HEK293 (cell line): ENCODE data around the gene LRRC27.
"Not testable (repeated sequence)": the region's sequence is repeated elsewhere in the genome, so short reads cannot be mapped to it uniquely, and the experiment has no call there.

Experiments used
- CTCF ChIA-PET: fragments of 350-600 bp; formaldehyde crosslinking; extraction: SDS; loops from one replicate; lab custom pipeline; 2021; ENCODE audit warnings: antibody characterized with exemption; lab: Yijun Ruan, JAX
- POLR2A ChIA-PET: fragments of 300-600 bp; formaldehyde crosslinking; extraction: SDS; loops from one replicate; lab custom pipeline; 2020; ENCODE audit warnings: antibody characterized with exemption, inconsistent platforms; lab: Yijun Ruan, JAX
- H3K27ac ChIP-seq: fragments of 200-500 bp; sonication (Bioruptor generic); 2 replicates; pipeline ENCODE4 v1.5.1; 2014; ENCODE audit warnings: low read depth, low read length, control low read depth, inconsistent platforms; ENCODE audit errors: extremely low read depth
- H3K36me3 ChIP-seq, 2 experiments: fragments of 200-500 bp in 1 of 2; sonication (Bioruptor generic) in 1 of 2; 1 replicate in 1 of 2; 2 replicates in 1 of 2; pipeline ENCODE4 v1.5.1; 2014 to 2017; ENCODE audit warnings: inconsistent platforms in 2 of 2, low read length in 2 of 2; ENCODE audit not compliant: control insufficient read depth in 2 of 2, insufficient read depth in 1 of 2
- H3K4me1 ChIP-seq: fragments of 200-500 bp; sonication (Bioruptor generic); 2 replicates; pipeline ENCODE4 v1.5.1; 2014; ENCODE audit warnings: mild to moderate bottlenecking, low read length, inconsistent platforms; ENCODE audit not compliant: control insufficient read depth, insufficient read depth
- H3K4me3 ChIP-seq: 2 replicates; pipeline ENCODE4 v1.5.1; 2011; ENCODE audit warnings: low read depth, mild to moderate bottlenecking, control low read depth, low read length, moderate library complexity
- H3K9me3 ChIP-seq: fragments of 200-500 bp; sonication (Bioruptor generic); 2 replicates; pipeline ENCODE4 v1.5.1; 2014; ENCODE audit warnings: low read depth, low read length, inconsistent platforms; ENCODE audit not compliant: control insufficient read depth, insufficient read depth
- EGR2 ChIP-seq: fragments of 450-650 bp; formaldehyde crosslinking; IDR thresholded peaks from 2 replicates; pipeline ENCODE4 v1.5.1; 2016; ENCODE audit warnings: low read depth, missing biosample characterization, missing genetic modification characterization
- SCRT2 ChIP-seq: fragments of 450-650 bp; formaldehyde crosslinking; IDR thresholded peaks from 2 replicates; pipeline ENCODE4 v1.5.1; 2016; ENCODE audit warnings: missing biosample characterization, missing genetic modification characterization
- ZFHX2 ChIP-seq: fragments of 450-650 bp; formaldehyde crosslinking; conservative IDR thresholded peaks from 2 replicates; pipeline ENCODE4 v1.5.1; 2016; ENCODE audit warnings: missing biosample characterization, missing genetic modification characterization
- ZIC2 ChIP-seq: fragments of 450-650 bp; formaldehyde crosslinking; IDR thresholded peaks from 2 replicates; pipeline ENCODE4 v1.5.1; 2016; ENCODE audit warnings: missing biosample characterization, missing genetic modification characterization
- ZNF335 ChIP-seq: fragments of 450-650 bp; formaldehyde crosslinking; conservative IDR thresholded peaks from 2 replicates; pipeline ENCODE4 v1.5.1; 2016; ENCODE audit warnings: missing biosample characterization, missing genetic modification characterization
- ZNF394 ChIP-seq: fragments of 450-650 bp; formaldehyde crosslinking; IDR thresholded peaks from 2 replicates; pipeline ENCODE4 v1.5.1; 2016; ENCODE audit warnings: missing biosample characterization, missing genetic modification characterization, mild to moderate bottlenecking, moderate library complexity, borderline replicate concordance
- ZNF549 ChIP-seq: fragments of 450-650 bp; IDR thresholded peaks from 2 replicates; pipeline ENCODE4 v1.5.1; 2018; ENCODE audit warnings: missing biosample characterization, missing genetic modification characterization, mild to moderate bottlenecking, inconsistent platforms, moderate library complexity
- ZNF600 ChIP-seq: fragments of 450-650 bp; formaldehyde crosslinking; IDR thresholded peaks from 2 replicates; pipeline ENCODE4 v1.5.1; 2016; ENCODE audit warnings: missing biosample characterization, missing genetic modification characterization
- TF ChIP-seq, protein P1 (sequence below): fragments of 450-650 bp; formaldehyde crosslinking; IDR thresholded peaks from 2 replicates; pipeline ENCODE4 v1.5.1; 2016; ENCODE audit warnings: missing biosample characterization, missing genetic modification characterization
- TF ChIP-seq, protein P2 (sequence below): fragments of 450-650 bp; formaldehyde crosslinking; IDR thresholded peaks from 2 replicates; pipeline ENCODE4 v1.5.1; 2016; ENCODE audit warnings: missing biosample characterization, missing genetic modification characterization
- TF ChIP-seq, protein P3 (sequence below): fragments of 450-650 bp; formaldehyde crosslinking; IDR thresholded peaks from 2 replicates; pipeline ENCODE4 v1.5.1; 2016; ENCODE audit warnings: missing biosample characterization, missing genetic modification characterization

The LRRC27 gene

DNA sequence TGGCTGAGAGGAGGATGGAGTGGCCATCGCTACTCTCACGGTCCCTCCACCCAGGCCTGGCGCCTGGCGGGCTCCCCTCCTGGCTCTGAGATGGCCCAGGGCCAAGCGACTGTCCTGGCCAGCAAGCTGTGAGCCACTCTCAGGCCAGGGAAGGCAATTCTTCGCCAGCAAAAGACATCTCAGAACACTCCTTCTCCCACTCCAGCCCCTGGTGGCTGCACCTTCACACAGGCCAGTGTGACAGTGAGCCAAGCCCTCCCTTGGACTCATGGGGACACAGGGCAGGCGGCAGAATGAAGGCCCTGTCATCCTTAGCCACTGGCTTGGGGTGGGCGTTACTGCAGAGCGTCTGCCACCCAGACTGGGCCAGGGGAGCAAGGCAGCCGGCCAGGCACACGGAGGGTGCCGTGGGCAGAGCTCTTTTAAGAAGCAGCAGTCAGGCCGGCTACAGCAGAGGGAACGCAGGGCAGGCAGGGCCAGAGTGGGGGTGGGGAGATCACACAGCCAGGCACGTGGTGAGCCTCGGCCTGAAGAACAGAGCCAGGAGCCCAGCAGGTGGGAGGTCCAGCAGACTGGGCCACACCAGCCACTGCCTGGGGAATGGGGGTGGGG, 38.7 kb upstream of the LRRC27 start:
- H3K4me1 ChIP-seq, result no peaks in the 10 kb centered on the region
- ChIA-PET CTCF (no interaction called here), POLR2A (no interaction called here)
- H3K27ac ChIP-seq, result no peak overlapping the region
- H3K4me3 ChIP-seq, result no peak overlapping the region
- H3K9me3 ChIP-seq, result no peaks in the 10 kb centered on the region
- TF ChIP-seq ZNF549 (tag by site-specific recombination), result no peak
- TF ChIP-seq, protein P1, sequence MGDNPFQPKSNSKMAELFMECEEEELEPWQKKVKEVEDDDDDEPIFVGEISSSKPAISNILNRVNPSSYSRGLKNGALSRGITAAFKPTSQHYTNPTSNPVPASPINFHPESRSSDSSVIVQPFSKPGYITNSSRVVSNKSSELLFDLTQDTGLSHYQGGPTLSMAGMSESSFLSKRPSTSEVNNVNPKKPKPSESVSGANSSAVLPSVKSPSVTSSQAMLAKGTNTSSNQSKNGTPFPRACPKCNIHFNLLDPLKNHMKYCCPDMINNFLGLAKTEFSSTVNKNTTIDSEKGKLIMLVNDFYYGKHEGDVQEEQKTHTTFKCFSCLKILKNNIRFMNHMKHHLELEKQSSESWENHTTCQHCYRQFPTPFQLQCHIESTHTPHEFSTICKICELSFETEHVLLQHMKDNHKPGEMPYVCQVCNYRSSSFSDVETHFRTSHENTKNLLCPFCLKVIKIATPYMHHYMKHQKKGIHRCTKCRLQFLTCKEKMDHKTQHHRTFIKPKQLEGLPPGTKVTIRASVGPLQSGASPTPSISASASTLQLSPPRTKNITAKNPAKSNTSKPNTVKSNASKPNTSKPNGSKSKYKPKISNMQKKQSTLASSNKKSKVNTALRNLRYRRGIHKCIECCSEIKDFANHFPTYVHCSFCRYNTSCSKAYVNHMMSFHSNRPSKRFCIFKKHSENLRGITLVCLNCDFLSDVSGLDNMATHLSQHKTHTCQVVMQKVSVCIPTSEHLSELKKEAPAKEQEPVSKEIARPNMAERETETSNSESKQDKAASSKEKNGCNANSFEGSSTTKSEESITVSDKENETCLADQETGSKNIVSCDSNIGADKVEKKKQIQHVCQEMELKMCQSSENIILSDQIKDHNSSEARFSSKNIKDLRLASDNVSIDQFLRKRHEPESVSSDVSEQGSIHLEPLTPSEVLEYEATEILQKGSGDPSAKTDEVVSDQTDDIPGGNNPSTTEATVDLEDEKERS (tag by site-specific recombination), result no peak
- TF ChIP-seq ZFHX2 (tag by site-specific recombination), result peak; percentile 62
- no peak for TF ChIP-seq ZNF600 (tag by site-specific recombination)
- TF ChIP-seq EGR2 (tag by site-specific recombination), result peak; percentile 42
- peak; percentile 67 for TF ChIP-seq ZIC2 (tag by site-specific recombination)
- TF ChIP-seq, protein P2, sequence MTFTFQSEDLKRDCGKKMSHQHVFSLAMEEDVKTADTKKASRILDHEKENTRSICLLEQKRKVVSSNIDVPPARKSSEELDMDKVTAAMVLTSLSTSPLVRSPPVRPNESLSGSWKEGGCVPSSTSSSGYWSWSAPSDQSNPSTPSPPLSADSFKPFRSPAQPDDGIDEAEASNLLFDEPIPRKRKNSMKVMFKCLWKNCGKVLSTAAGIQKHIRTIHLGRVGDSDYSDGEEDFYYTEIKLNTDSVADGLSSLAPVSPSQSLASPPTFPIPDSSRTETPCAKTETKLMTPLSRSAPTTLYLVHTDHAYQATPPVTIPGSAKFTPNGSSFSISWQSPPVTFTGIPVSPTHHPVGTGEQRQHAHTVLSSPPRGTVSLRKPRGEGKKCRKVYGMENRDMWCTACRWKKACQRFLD (tag by site-specific recombination), result no peak
- no peaks in the 10 kb centered on the region for H3K36me3 ChIP-seq

DNA sequence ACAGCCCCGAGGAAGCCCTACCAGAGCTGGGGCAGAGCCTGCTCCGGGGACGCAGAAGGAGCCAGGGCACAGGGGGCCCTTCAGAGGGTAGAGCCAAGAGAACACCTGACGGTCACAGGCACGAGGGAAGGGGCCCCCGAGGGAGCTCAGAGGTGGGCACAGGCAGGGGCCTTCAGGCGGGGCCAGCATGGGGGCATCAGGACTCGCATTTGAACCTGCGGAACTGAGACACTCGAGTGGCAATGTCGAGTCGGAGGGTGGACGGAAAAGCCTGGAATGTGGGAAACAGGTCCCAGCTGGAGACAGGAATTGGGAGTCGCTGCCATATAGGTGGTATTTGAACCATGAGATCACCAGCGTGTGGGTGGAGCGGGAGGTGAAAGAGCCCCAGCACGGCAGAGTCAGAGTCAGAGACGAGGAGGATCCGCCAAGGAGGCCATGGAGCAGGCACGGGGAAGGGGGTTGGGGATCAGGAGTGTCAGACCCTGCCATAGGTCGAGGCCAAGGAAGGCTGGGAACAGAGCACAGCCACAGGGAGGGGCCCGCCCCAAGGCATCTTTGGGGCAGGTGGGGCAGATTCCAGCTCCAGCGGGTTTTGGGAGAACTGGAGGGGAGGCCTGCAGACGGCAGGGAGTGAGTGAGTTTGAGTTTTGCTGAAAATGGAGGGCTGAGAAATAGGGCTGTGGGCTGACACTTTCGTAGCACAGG, 38.0 kb upstream of the LRRC27 start:
- ChIA-PET POLR2A (no interaction called here), CTCF (no interaction called here)
- TF ChIP-seq EGR2 (tag by site-specific recombination) (0 out of 2 replicates have a peak, but pooled peaks have one; percentile 21), SCRT2 (tag by site-specific recombination) (no peak), ZIC2 (tag by site-specific recombination) (0 out of 2 replicates have a peak, but pooled peaks have one; percentile 4), ZNF394 (tag by site-specific recombination) (no peak)
- H3K36me3 ChIP-seq, result no peaks in the 10 kb centered on the region
- H3K4me3 ChIP-seq, result no peak overlapping the region
- no peak overlapping the region for H3K27ac ChIP-seq
- no peaks in the 10 kb centered on the region for H3K9me3 ChIP-seq
- H3K4me1 ChIP-seq, result no peaks in the 10 kb centered on the region

DNA sequence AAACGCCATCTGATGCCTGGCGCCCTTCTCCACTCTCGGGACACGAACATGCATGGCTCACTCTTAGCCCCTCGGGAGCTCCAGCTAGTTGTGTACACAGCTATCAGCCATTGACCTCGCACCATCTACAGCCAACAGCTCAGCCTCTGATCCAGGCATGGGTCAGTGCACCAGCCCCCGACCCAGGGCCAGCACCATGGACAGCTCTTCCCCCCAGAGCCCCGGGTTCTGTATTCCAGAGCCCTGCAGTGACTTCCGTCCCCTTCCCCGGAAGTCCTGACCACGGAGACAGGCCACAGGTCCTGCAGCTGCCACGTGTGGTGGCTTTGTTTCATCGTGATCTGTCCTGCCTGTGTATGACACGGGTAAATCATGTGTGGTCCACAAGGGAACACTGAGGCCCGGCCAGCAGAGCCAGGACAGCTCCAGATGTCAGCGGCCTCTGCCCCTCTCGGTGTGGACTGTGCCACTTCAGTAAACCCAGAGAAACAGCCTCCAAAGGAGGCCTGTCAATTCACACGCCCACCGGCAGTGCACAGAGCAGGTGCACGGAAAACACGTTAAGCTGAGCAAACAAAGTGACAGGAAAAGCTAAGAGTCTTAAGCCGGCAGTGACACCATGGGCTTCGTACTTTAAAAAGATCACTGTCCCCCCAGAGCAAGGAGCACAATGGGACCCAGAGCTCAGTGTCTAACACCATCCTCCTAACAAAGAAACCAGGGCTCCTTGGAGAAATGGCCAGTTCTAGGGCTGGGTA, 37.3 kb upstream of the LRRC27 start:
- Histone ChIP-seq H3K27ac (no peak overlapping the region), H3K9me3 (no peaks in the 10 kb centered on the region), H3K4me1 (no peaks in the 10 kb centered on the region), H3K4me3 (no peak overlapping the region), H3K36me3 (no peaks in the 10 kb centered on the region)
- POLR2A ChIA-PET, result no interaction called here
- no peak for TF ChIP-seq ZNF335
- TF ChIP-seq, protein P3, sequence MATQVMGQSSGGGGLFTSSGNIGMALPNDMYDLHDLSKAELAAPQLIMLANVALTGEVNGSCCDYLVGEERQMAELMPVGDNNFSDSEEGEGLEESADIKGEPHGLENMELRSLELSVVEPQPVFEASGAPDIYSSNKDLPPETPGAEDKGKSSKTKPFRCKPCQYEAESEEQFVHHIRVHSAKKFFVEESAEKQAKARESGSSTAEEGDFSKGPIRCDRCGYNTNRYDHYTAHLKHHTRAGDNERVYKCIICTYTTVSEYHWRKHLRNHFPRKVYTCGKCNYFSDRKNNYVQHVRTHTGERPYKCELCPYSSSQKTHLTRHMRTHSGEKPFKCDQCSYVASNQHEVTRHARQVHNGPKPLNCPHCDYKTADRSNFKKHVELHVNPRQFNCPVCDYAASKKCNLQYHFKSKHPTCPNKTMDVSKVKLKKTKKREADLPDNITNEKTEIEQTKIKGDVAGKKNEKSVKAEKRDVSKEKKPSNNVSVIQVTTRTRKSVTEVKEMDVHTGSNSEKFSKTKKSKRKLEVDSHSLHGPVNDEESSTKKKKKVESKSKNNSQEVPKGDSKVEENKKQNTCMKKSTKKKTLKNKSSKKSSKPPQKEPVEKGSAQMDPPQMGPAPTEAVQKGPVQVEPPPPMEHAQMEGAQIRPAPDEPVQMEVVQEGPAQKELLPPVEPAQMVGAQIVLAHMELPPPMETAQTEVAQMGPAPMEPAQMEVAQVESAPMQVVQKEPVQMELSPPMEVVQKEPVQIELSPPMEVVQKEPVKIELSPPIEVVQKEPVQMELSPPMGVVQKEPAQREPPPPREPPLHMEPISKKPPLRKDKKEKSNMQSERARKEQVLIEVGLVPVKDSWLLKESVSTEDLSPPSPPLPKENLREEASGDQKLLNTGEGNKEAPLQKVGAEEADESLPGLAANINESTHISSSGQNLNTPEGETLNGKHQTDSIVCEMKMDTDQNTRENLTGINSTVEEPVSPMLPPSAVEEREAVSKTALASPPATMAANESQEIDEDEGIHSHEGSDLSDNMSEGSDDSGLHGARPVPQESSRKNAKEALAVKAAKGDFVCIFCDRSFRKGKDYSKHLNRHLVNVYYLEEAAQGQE (tag by site-specific recombination), result peak; percentile 98
- CTCF ChIA-PET, result interaction anchor here (0.5 kb wide), 1 partner anchor 45 kb away, joined by 3 read pairs; no protein-coding TSS in a partner anchor

DNA sequence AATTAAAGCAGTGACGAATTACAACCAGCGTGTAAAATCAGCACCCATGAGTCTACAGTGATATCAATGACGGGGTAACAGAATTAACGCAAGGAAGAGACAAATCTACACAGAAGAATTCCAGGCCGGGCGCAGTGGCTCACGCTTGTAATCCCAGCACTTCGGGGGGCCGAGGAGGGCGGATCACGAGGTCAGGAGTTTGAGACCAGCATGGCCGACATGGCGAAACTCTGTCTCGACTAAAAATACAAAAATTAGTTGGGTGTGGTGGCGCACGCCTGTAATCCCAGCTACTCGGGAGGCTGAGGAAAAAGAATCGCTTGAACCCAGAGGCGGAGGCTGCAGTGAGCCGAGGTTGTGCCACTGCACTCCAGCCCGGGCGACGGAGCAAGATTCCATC, 36.5 kb upstream of the LRRC27 start:
- H3K9me3 ChIP-seq, H3K4me3 ChIP-seq, H3K36me3 ChIP-seq, POLR2A ChIA-PET, H3K27ac ChIP-seq, CTCF ChIA-PET, H3K4me1 ChIP-seq: not testable (repeated sequence)
